HG03520 (cell line): Measurements from ENCODE around the gene SCN4A.
"Not testable (repeated sequence)": the region's sequence is repeated elsewhere in the genome, so short reads cannot be mapped to it uniquely, and the experiment has no call there.

Experiments used
- ATAC-seq: cut with Tn5 transposase; IDR thresholded peaks from one replicate; pipeline ENCODE4 v1.9.1; 2021; ENCODE audit warnings: mild to moderate bottlenecking, moderate library complexity; ENCODE audit not compliant: unreplicated experiment

The SCN4A gene

GRCh38 chr17:63986821-63987220 is 14.1 kb upstream of the SCN4A start:
- no peak for ATAC-seq

- no peak for ATAC-seq
Measured at GRCh38 chr17:63985387-63986140, 12.8 kb upstream of the SCN4A start.

GRCh38 chr17:63984651-63985386 is 12.1 kb upstream of the SCN4A start:
- no peak for ATAC-seq

GRCh38 chr17:63984236-63984635 is 11.5 kb upstream of the SCN4A start:
- ATAC-seq = no peak

- no peak for ATAC-seq
Measured at GRCh38 chr17:63983320-63983719, 10.6 kb upstream of the SCN4A start.

- ATAC-seq = not testable (repeated sequence)
Measured at GRCh38 chr17:63982641-63983040, 9.9 kb upstream of the SCN4A start.

GRCh38 chr17:63978272-63979200 is 5.8 kb upstream of the SCN4A start:
- ATAC-seq = no peak

- no peak for ATAC-seq
Measured at GRCh38 chr17:63976702-63977101, 4.0 kb upstream of the SCN4A start.

- ATAC-seq = no peak
Measured at GRCh38 chr17:63975541-63976092, 2.9 kb upstream of the SCN4A start.

- no peak for ATAC-seq
Measured at GRCh38 chr17:63974594-63975192, 2.0 kb upstream of the SCN4A start.

GRCh38 chr17:63973930-63974593 is 1.3 kb upstream of the SCN4A start:
- no peak for ATAC-seq

- ATAC-seq = no peak
Measured at GRCh38 chr17:63973247-63973646, 529 bp upstream of the SCN4A start.

GRCh38 chr17:63969278-63969677 is 3.4 kb downstream of the SCN4A start:
- ATAC-seq = no peak

- no peak for ATAC-seq
Measured at GRCh38 chr17:63967953-63968352, 4.8 kb downstream of the SCN4A start.

- ATAC-seq = no peak
Measured at GRCh38 chr17:63966646-63967264, 6.0 kb downstream of the SCN4A start.

GRCh38 chr17:63963123-63963522 is 9.6 kb downstream of the SCN4A start:
- ATAC-seq = no peak

GRCh38 chr17:63962298-63962744 is 10.4 kb downstream of the SCN4A start:
- ATAC-seq = no peak

GRCh38 chr17:63961355-63962212 is 11.1 kb downstream of the SCN4A start:
- ATAC-seq = no peak

- ATAC-seq = no peak
Measured at GRCh38 chr17:63960430-63960829, 12.3 kb downstream of the SCN4A start.
